LNCaP clone FGC (cell line): ENCODE data around the gene TCAIM.

ENCODE experiments used
- DNase-seq: peaks from one replicate; pipeline ENCODE4 v3.0.0-alpha.2; 2011; ENCODE audit warnings: low read depth
- H3K4me3 ChIP-seq: 2 replicates; pipeline ENCODE4 v1.5.1; 2011; ENCODE audit warnings: mild to moderate bottlenecking, low read depth, low read length, control low read depth
- TF ChIP-seq, protein P1 (sequence below): IDR thresholded peaks from 2 replicates; pipeline ENCODE4 v1.5.1; 2012; ENCODE audit warnings: mild to moderate bottlenecking; ENCODE audit not compliant: control insufficient read depth, insufficient read depth; ENCODE audit errors: extremely low read depth

Gene TCAIM

DNA sequence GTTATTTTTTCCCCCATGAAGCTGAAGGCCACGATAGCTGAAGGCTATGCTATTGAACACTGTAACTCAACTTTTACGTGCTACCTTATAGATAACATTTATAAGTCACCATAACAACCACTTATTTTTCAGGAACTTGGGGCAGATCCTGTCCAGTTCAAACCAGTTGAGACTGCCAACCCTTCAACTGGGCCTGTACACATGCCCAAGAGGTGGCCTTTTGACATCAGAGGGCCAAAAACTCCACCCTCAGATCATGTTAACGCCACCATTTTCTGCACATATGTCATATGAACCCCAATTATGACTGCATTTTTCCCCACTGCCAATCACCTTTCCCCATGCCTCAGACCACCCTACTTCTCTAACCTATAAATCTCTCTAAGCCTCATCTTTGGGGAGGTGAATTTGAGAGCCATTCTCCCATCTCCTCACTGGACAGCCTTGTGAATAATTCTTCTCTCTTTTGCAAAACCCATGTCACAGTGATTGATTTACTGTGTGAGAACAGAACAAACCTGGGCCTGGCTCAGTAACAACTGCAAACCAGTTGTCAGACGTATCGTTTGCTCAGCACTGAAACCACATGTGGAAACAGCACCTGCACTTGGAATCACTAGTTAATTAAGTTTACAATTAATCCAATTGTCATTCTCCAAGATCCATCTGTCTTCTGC is 96.4 kb downstream of the TCAIM start:
- no peak overlapping the region for H3K4me3 ChIP-seq
- no peak for DNase-seq
- TF ChIP-seq, protein P1, sequence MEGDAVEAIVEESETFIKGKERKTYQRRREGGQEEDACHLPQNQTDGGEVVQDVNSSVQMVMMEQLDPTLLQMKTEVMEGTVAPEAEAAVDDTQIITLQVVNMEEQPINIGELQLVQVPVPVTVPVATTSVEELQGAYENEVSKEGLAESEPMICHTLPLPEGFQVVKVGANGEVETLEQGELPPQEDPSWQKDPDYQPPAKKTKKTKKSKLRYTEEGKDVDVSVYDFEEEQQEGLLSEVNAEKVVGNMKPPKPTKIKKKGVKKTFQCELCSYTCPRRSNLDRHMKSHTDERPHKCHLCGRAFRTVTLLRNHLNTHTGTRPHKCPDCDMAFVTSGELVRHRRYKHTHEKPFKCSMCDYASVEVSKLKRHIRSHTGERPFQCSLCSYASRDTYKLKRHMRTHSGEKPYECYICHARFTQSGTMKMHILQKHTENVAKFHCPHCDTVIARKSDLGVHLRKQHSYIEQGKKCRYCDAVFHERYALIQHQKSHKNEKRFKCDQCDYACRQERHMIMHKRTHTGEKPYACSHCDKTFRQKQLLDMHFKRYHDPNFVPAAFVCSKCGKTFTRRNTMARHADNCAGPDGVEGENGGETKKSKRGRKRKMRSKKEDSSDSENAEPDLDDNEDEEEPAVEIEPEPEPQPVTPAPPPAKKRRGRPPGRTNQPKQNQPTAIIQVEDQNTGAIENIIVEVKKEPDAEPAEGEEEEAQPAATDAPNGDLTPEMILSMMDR, result no peak

DNA sequence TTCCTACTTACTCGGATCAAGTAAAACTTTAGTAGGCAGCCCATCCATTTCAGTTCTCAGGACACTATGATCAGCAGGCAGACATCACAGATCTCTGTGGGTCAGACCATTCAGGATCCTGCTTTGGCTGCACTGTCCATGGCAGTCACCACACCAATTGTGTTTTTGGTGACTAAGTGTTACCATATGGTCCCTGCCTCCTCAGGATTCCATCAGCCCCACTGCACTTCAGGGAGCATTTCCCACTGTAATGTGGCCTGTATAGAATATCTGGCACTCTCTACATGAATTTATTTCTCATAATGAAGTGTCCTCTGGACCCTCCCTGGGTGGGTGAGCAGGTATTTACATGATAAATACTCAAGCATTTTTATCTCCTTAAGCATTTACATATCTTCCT is 97.6 kb downstream of the TCAIM start:
- H3K4me3 ChIP-seq, result no peak overlapping the region
- DNase-seq, result no peak
- TF ChIP-seq, protein P1, result no peak

DNA sequence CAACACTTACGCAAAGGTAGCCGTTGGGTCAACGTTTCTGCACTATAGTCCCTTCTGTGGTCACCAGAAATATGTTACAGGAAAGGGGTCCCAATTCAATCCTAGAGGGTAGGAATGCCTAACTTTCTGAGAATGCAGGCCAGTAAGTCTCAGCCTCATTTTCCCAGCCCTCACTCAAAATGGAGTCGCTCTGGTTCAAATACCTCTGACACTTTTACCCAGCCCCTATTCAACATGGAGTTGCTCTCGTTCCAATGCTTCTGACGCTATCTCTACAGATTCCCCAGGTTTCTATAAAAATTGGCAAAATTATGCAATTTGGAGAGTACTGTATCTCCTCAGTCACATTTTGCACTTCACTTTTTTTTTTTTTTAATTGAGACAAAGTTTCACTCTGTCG is 99.2 kb downstream of the TCAIM start:
- DNase-seq, result no peak
- no peak overlapping the region for H3K4me3 ChIP-seq
- TF ChIP-seq, protein P1, result no peak

DNA sequence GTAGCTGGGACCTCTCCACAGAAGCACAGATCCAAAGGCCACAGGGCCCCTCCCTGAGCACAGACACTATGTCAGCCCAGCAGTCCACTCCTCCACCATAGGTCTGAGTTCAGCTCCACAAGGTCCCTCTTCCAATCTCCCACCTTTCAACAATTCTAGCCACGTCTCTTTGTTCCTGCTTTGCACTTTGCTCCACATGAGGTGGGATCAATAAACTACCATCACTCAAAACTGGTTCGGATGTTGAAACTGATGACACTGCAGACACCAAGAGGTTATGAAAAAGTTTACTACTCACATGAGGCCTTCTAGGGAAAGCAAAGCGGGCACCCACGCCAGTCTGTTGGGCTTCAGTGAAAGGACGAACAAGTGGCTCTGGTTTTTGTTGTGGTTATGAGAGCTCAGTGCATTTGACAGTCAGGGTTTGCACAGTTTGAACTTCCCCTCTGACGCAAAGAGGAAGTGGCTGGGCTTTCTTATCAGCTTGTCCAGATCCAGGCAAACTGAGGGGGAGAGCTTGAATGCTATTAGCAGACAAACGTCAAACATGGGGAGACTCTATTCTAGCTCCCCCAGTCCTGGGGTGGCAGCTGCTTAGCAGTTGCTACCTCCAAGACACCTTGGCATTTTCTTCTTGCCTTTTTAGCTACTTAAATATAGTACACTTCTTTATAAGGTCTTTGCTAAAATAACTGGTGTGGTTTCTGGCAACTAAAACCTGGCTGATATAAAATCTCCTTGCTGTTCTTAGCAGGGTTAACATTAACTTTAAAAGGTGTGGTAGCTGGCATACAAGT is 101.1 kb downstream of the TCAIM start:
- DNase-seq, result no peak
- H3K4me3 ChIP-seq, result no peak overlapping the region
- TF ChIP-seq, protein P1, result no peak

DNA sequence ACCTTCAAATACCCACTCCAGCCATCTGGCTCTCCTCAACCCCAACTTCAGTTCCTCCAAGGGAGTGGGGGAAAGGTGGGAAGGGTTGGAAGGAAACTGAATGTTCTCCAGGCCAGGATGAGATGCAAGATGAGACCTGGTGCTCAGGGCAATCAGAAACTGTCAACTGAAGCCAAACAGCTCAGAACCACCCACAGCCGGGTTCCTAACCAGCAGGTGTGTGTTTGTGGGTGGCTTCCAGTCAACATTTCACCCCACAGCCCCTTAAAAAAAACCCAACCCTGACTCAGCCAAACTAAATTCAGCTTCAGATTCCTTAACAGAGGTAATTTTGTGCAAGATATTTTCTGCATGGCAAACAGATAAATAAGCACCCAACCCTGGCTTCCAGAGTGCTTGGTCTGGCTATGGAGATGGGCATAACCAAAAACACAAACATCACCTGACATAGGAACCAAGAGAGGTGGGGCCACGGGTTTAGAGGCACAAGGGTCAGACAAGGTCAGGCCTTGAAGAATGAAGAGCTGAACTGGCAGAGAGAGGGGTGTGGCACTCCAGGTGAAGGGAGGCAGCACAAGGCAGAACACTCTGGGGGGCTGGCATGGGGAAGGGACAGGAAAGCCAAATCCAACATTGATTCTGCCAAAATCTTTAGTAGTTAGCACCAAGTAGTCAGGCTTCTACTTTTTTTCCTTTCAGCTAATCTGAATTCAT is 104.2 kb downstream of the TCAIM start:
- TF ChIP-seq, protein P1, result no peak
- H3K4me3 ChIP-seq, result no peak overlapping the region
- DNase-seq, result no peak

DNA sequence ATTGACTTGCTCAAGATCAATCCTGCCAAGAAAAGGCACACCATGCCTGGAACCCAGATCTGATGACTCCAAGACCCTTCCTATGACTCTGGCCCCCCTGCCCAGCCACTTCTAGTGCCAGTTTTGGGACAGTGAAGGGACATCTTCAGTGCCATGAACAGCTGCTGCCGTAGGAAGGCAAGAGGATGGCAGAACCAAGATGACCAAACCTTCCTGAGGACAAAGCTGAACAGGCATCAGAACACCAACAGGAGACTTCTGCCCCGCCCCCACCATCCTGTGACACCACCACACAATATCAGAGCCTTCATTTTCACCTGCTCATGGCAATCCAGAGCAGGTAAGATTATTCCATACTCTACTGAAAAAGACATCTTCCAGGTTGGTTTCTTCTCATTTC is 105.9 kb downstream of the TCAIM start:
- TF ChIP-seq, protein P1, result no peak
- no peak for DNase-seq
- no peak overlapping the region for H3K4me3 ChIP-seq
